DND-41 (cell line): Measurements from ENCODE around the gene FAM240B.

Experiments used
- ATAC-seq: fragments of 200-7000 bp; cut with Tn5 transposase; 3 replicates; pipeline ENCODE4 v1.9.1; 2021; ENCODE audit warnings: low read depth; ENCODE audit not compliant: insufficient read depth
- DNase-seq: peaks from one replicate; pipeline ENCODE4 v3.0.0-alpha.2; 2020
- H2AFZ ChIP-seq: 2 replicates; pipeline ENCODE4 v1.6.0; 2012; ENCODE audit warnings: low read depth, low read length
- H3K27ac ChIP-seq: 2 replicates; pipeline ENCODE4 v1.5.1; 2012; ENCODE audit warnings: low read length, inconsistent platforms
- H3K27me3 ChIP-seq: fragments of 200-600 bp; sonication (generic); 2 replicates; pipeline ENCODE4 v1.6.0; 2012; ENCODE audit warnings: low read length, mild to moderate bottlenecking, inconsistent platforms; ENCODE audit not compliant: insufficient read depth, poor library complexity
- H3K36me3 ChIP-seq: 2 replicates; pipeline ENCODE4 v1.5.1; 2012; ENCODE audit warnings: low read length, inconsistent platforms; ENCODE audit not compliant: insufficient read depth
- H3K4me1 ChIP-seq: 2 replicates; pipeline ENCODE4 v1.5.1; 2012; ENCODE audit warnings: mild to moderate bottlenecking, low read length; ENCODE audit not compliant: insufficient read depth
- H3K4me2 ChIP-seq: 2 replicates; pipeline ENCODE4 v1.6.0; 2012; ENCODE audit warnings: mild to moderate bottlenecking, moderate library complexity, low read length, inconsistent platforms; ENCODE audit not compliant: insufficient read depth
- H3K4me3 ChIP-seq, 2 experiments: fragments of 200-600 bp in 1 of 2; shearing (Covaris generic) in 1 of 2; 2 replicates each; pipeline ENCODE4 v1.5.1; 2012 to 2016; ENCODE audit warnings: inconsistent platforms in 2 of 2, low read length in 2 of 2, mild to moderate bottlenecking in 2 of 2, low read depth in 1 of 2, moderate library complexity in 1 of 2
- H3K79me2 ChIP-seq: 2 replicates; pipeline ENCODE4 v1.6.0; 2012; ENCODE audit warnings: low read length, inconsistent platforms; ENCODE audit not compliant: insufficient read depth
- H3K9ac ChIP-seq: 2 replicates; pipeline ENCODE4 v1.6.0; 2012; ENCODE audit warnings: low read depth, mild to moderate bottlenecking, inconsistent platforms, low read length, moderate library complexity
- H3K9me3 ChIP-seq: 2 replicates; pipeline ENCODE4 v1.5.1; 2012; ENCODE audit warnings: low read length, moderate library complexity, mild to moderate bottlenecking, inconsistent platforms; ENCODE audit not compliant: insufficient read depth, severe bottlenecking
- H4K20me1 ChIP-seq: 2 replicates; pipeline ENCODE4 v1.6.0; 2012; ENCODE audit warnings: low read length; ENCODE audit not compliant: insufficient read depth
- TF ChIP-seq, protein P1 (sequence below): IDR thresholded peaks from 2 replicates; pipeline ENCODE4 v1.5.1; 2012; ENCODE audit warnings: borderline replicate concordance, low read length, moderate library complexity, mild to moderate bottlenecking; ENCODE audit not compliant: poor library complexity, severe bottlenecking; ENCODE audit errors: extremely low read depth

The FAM240B gene

DNA sequence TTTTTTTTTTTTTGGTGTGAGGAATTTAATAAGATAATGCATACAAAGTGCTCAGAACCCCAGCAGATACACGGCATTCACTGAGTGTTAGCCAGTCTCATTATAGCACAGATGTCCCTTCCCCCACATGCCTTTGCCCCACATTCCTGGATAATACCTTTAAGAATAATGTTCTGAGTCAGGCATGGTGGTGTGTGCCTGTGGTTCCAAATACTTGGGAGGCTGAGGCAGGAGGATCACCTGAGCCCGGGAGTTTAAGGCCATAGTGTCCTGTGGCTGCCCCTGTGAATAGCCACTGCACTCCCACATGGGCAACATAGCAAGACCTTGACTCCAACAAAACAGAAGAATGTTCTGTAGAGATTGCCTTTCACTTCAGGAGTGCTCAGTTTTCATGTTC is 75.3 kb downstream of the FAM240B start:
- Histone ChIP-seq H3K4me2 (no peak overlapping the region), H3K36me3 (no peaks in the 10 kb centered on the region), H2AFZ (no peak overlapping the region), H3K9me3 (no peaks in the 10 kb centered on the region), H3K27me3 (no peaks in the 10 kb centered on the region), H3K4me1 (peaks cover 27% of the 10 kb centered on the region), H3K27ac (no peak overlapping the region), H3K9ac (no peak overlapping the region), H4K20me1 (no peaks in the 10 kb centered on the region), H3K79me2 (no peaks in the 10 kb centered on the region), H3K4me3 (no peak overlapping the region)
- TF ChIP-seq, protein P1, sequence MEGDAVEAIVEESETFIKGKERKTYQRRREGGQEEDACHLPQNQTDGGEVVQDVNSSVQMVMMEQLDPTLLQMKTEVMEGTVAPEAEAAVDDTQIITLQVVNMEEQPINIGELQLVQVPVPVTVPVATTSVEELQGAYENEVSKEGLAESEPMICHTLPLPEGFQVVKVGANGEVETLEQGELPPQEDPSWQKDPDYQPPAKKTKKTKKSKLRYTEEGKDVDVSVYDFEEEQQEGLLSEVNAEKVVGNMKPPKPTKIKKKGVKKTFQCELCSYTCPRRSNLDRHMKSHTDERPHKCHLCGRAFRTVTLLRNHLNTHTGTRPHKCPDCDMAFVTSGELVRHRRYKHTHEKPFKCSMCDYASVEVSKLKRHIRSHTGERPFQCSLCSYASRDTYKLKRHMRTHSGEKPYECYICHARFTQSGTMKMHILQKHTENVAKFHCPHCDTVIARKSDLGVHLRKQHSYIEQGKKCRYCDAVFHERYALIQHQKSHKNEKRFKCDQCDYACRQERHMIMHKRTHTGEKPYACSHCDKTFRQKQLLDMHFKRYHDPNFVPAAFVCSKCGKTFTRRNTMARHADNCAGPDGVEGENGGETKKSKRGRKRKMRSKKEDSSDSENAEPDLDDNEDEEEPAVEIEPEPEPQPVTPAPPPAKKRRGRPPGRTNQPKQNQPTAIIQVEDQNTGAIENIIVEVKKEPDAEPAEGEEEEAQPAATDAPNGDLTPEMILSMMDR, result no peak
- DNase-seq (no peak), ATAC-seq (no peak)
